GM04504 (cell line): ENCODE data around the gene SAPCD2.
"Not testable (repeated sequence)": the region's sequence is repeated elsewhere in the genome, so short reads cannot be mapped to it uniquely, and the experiment has no call there.

Experiments
- DNase-seq: peaks from one replicate; pipeline ENCODE4 v3.0.0-alpha.2; 2012; ENCODE audit warnings: low read depth

Gene SAPCD2

DNA sequence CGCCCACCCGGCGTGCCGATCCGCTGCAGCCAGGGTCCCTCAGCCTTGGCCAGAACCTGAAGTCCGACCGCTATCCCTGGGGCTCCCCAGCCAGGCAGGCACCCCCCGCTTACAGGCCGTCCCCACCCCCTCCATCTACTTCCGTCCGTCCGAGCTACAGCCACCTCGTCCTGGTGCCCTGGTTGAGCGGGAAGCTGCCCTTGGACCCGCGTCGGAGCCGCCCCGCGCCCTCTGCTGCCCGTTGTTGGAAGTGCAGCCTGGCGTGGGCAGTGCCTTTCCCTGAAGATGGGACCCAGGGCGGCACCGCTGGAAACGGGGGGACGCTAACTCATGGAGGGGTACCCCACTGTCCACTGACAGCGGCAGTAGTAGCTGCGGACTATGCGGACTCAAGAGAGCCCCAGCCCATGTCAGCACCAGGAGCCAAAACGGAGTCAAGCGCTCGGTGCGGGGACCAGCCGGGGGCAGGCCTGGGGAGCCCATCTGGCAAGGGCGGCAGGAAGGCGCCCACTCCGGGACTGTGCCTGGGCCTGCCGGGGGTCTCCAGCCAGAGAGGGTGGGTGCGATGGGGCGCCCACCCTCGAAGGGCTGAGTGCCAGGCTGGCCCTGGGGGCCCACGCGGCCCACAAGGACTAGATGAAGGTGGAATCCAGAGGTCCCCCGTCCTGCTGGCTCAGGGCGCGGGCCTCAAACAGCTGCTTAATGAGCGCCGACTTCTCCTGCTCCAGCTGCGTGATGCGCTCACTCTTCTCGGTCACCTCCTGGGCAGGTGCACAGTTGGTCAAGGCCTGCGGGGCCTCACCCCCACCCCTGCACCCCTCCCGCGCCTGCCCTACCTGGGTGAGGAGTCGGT, 6.1 kb downstream of the SAPCD2 start:
- no peak for DNase-seq

GRCh38 chr9:137063311-137064026, 6.9 kb downstream of the SAPCD2 start:
- DNase-seq, result no peak

GRCh38 chr9:137062798-137063197, 7.6 kb downstream of the SAPCD2 start:
- DNase-seq, result not testable (repeated sequence)

DNA sequence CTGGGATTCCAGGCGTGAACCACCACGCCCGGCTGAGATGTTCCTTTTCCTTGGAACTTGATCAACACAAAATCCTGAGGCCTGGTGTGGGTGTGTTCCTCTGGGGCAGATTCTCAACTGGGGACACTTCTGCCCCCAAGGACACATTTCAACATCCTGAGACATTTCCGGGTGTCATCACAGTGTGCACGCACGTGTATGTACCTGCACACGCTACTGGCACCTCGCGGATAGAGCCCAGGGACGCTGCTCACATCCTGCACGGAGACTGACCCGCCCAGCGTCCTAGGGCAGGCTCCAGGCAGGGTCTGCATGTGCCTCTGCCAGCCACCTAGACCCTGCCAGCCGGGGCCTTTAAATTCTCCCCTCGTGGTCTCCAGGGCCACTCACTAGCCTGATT, 8.0 kb downstream of the SAPCD2 start:
- no peak for DNase-seq

DNA sequence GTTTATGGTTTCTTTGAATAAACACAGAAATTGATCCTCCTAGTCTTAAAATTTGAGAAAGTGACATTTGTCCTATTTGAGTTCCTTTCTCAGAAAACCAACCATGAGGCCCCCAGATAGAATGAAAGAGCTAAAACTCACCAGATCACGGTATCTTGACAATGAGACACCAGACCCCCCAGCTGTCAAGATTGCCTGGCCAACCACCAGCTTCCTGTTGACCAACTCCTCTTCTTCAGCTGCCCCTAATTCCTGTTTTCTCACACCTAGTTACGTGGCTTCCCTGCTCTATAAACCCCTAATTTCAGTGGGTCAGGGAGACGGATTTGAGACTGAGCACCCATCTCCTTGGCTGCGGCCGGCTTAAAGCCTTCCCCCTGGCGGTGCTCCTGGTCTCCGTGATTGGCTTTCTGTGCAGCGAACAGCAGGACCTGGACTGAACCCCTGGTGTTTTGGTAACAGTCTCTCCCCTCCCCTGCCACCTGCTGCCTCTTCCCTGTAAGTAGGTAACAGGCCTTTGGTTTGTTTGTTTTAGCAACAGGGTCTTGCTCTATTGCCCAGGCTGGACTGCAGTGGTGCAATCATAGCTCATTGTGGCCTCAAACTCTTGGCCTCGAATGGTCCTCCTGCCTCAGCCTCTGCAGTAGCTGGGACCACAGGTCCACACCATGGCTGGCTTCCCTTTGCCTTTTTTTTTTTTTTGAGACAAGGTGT, 11.7 kb downstream of the SAPCD2 start:
- DNase-seq, result no peak

DNA sequence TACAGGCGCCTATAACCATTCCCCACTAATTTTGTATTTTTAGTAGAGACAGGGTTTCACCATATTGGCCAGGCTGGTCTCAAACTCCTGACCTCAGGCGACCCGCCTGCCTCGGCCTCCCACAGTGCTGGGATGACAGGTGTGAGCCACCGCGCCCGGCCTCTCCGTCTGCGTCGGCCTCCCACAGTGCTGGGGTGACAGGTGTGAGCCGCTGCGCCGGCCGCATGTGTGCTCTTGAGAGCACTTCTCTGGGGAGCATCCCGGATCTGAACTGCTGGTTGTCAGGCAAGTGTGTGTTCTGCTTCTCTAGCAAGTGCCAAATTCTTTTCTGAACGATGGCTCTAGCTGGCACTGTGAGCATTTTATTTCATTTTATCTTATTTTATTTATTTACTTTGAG, 12.8 kb downstream of the SAPCD2 start:
- DNase-seq, result no peak

GRCh38 chr9:137056739-137057415, 13.5 kb downstream of the SAPCD2 start:
- no peak for DNase-seq

GRCh38 chr9:137055385-137056364, 14.7 kb downstream of the SAPCD2 start:
- peak; percentile 52 for DNase-seq

GRCh38 chr9:137054932-137055384, 15.4 kb downstream of the SAPCD2 start:
- no peak for DNase-seq

DNA sequence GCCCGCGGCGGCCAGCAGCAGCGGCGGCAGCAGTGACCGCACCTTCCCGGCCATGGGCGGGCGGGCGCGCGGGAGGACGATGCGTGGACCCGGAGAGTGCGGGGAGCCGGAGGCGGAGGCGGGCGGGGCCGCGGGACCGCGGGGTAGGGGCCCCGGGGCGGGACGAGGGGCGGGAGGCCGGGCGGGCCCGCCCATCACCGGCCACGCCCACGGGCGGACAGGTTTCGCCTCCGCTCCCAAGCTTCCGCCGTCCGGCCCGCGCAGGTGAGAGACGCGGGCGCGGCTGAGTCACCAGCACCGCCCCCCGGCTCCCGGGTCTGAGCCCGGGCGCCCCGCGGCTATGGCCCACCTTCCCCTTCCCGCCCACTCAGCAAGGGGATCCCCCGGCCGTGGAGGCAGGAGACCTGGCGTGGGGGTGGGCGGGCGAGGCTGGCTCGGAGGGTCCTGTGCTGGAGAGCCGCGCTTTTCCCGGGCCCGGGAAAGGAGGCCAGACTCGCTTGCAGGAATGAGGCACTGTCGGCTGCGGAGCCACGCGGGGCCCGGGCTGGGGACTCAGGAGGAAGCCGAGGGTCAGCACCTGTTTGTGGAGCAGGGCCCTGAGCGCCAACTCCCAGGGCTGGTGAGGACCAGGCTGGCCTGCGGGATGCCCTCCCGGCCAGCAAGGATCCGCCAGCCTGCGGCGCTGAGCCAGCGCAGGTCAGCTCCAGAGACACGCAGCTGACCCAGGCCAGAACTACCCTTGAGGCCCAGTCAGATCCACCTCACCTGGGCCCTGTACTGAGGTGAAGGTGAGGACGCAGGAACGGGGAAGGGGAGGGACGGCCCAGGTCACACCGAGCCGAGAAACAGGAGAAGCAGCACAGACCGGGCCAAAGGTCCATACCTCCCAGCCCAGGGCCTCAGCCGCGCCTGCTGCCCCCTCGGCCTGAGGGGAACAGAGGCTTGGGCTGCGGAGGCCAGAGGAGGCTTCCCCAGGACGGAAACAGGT, 16.1 kb downstream of the SAPCD2 start, which contains the start of gene ENTPD2:
ENTPD2 (minus strand) TSS at position 118 of the 988 bp plus-strand sequence; CDS start at position 54, 64 bp downstream.
- no peak for DNase-seq

GRCh38 chr9:137052998-137053943, 17.1 kb downstream of the SAPCD2 start:
- DNase-seq, result no peak

- no peak for DNase-seq
Observed at GRCh38 chr9:137052293-137052692, 18.1 kb downstream of the SAPCD2 start.

- DNase-seq, result no peak
Observed at GRCh38 chr9:137051145-137051724, 19.1 kb downstream of the SAPCD2 start.

DNA sequence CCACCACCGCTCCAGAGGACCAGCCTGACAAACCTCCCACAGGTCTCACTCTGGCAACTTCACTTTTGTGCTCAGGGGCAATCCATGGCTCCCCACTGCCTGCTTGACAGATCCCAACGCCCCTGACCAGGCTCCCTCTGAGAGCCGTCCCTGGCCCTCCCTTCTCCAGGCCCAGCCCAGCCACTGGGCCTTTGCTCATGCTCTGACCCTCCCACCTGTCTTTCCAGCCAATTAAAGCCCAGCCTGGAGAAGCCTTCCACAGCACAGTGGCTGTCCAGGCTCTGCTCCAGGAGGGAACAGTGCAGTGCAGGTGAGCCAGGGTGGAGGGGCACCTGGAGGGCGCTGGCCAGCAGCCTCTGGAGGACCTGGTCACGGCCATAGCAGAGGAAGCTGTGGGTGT, 19.8 kb downstream of the SAPCD2 start:
- DNase-seq, result no peak

- DNase-seq, result no peak
Observed at GRCh38 chr9:137049544-137050449, 20.6 kb downstream of the SAPCD2 start.

DNA sequence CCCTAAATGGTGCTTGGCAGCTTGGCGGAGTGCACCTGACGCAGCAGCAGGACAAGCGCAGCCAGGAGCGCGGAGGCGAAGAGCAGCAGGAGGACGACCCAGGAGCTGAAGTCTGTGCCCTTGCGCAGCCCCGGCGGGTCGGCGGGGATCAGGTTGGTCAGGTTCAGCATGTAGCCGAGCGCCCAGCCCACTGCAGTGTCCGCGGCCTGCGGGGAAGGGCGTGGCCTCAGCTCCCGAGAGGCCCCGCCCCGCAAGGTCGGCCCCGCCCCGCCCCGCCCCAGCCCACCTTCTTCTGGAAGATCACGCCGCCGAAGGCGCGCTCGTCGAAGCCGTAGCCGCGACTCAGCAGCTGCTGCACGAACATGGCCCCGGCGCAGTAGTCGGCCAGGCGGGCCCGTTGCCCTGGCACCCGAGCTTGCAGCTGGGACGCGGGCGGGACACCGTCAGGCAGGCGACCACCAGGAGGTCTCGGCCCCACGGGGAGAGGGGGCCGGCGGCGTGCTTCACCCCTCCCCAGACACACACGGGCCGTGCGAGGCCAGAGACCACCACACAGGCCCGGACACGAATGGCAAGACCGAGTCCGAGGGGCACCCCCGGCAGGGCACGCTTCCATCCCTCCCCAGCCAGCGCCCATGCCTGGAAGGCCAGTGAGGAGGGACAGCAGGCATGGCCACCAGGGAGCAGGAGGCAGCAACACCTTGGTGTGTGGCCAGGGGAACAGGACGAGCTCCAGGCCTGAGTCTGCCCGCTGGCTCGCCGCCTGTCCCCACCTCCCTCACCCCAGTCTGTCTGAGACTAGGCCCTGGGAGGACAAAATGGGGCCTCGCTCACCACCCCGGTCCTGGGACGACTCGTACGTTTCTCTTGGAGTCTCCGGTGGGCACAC, 21.5 kb downstream of the SAPCD2 start:
- DNase-seq, result no peak
